OCI-LY1 (cell line): ENCODE measurements around the gene TIMM17B.

Experiments used
- H2AFZ ChIP-seq: fragments of 200-600 bp; sonication (generic), shearing (Covaris generic); 2 replicates; pipeline ENCODE4 v1.6.0; 2014; ENCODE audit warnings: antibody characterized with exemption, mild to moderate bottlenecking, low read length
- H3F3A ChIP-seq: fragments of 200-600 bp; sonication (generic), shearing (Covaris generic); 2 replicates; pipeline ENCODE4 v1.6.0; 2014; ENCODE audit warnings: mild to moderate bottlenecking, antibody characterized with exemption, low read length, moderate library complexity; ENCODE audit not compliant: insufficient read depth
- H3K27ac ChIP-seq: fragments of 200-600 bp; sonication (generic); 2 replicates; pipeline ENCODE4 v1.5.1; 2014; ENCODE audit warnings: low read length, mixed run types, mild to moderate bottlenecking, low read depth; ENCODE audit not compliant: poor library complexity, severe bottlenecking
- H3K27me3 ChIP-seq: fragments of 200-600 bp; sonication (generic); 2 replicates; pipeline ENCODE4 v1.6.0; 2014; ENCODE audit warnings: antibody characterized with exemption, mild to moderate bottlenecking, low read length, moderate library complexity; ENCODE audit not compliant: insufficient read depth
- H3K36me3 ChIP-seq: fragments of 200-600 bp; sonication (generic); 2 replicates; pipeline ENCODE4 v1.6.1; 2014; ENCODE audit warnings: mild to moderate bottlenecking, antibody characterized with exemption, low read length, moderate library complexity, mixed read lengths; ENCODE audit not compliant: insufficient read depth
- H3K4me1 ChIP-seq: fragments of 200-600 bp; sonication (generic); 2 replicates; pipeline ENCODE4 v1.5.1; 2014; ENCODE audit warnings: mild to moderate bottlenecking, low read length, moderate library complexity; ENCODE audit not compliant: insufficient read depth, severe bottlenecking
- H3K4me2 ChIP-seq: fragments of 200-600 bp; sonication (generic), shearing (Covaris generic); 2 replicates; pipeline ENCODE4 v1.6.1; 2014; ENCODE audit warnings: low read length
- H3K4me3 ChIP-seq: fragments of 200-600 bp; sonication (generic); 2 replicates; pipeline ENCODE4 v1.5.1; 2014; ENCODE audit warnings: low read length, low read depth, mild to moderate bottlenecking, mixed read lengths; ENCODE audit not compliant: poor library complexity, severe bottlenecking
- H3K79me2 ChIP-seq: fragments of 200-600 bp; shearing (Covaris generic); 2 replicates; pipeline ENCODE4 v1.6.1; 2016; ENCODE audit warnings: mixed run types, low read length, mixed read lengths; ENCODE audit not compliant: insufficient read depth
- H3K9ac ChIP-seq: fragments of 200-600 bp; sonication (generic), shearing (Covaris generic); 2 replicates; pipeline ENCODE4 v1.6.1; 2014; ENCODE audit warnings: mild to moderate bottlenecking, low read length, mixed read lengths
- H3K9me2 ChIP-seq: fragments of 200-600 bp; sonication (generic), shearing (Covaris generic); 2 replicates; pipeline ENCODE4 v1.6.1; 2014; ENCODE audit warnings: low read depth, mild to moderate bottlenecking, low read length, mixed read lengths
- H3K9me3 ChIP-seq: fragments of 200-600 bp; shearing (Covaris generic); 2 replicates; pipeline ENCODE4 v1.6.1; 2014; ENCODE audit warnings: low read length, mixed read lengths
- H4K20me1 ChIP-seq: fragments of 200-600 bp; sonication (generic), shearing (Covaris generic); 2 replicates; pipeline ENCODE4 v1.6.0; 2016; ENCODE audit warnings: mild to moderate bottlenecking, low read length; ENCODE audit not compliant: insufficient read depth
- CTCF ChIP-seq: fragments of 200-600 bp; sonication (generic), shearing (Covaris generic); IDR thresholded peaks from 2 replicates; pipeline ENCODE4 v1.5.1; 2017; ENCODE audit warnings: mild to moderate bottlenecking, antibody characterized with exemption, low read length, moderate library complexity, mixed read lengths
- EZH2 ChIP-seq: fragments of 200-600 bp; sonication (generic), shearing (Covaris generic); IDR thresholded peaks from 2 replicates; pipeline ENCODE4 v1.8.0; 2017; ENCODE audit warnings: borderline replicate concordance, mixed run types, mild to moderate bottlenecking, antibody characterized with exemption, low read length, moderate library complexity, mixed read lengths

Gene TIMM17B

GRCh38 chrX:48918643-48919340 is 21.2 kb upstream of the TIMM17B start, which contains the start of gene PIM2:
TSS of gene PIM2 (minus strand) at chrX:48919024. CDS start at chrX:48918834, 190 bp downstream.
- Histone ChIP-seq H3K79me2 (peaks cover 15% of the 10 kb centered on the region; the same call in 1 of the 2 replicates), H4K20me1 (no peaks in the 10 kb centered on the region), H3K4me3 (peak within 1 kb of the TSS; percentile 99), H3K9ac (peak within 1 kb of the TSS; percentile 100), H3K4me2 (peak within 1 kb of the TSS; percentile 75), H3K9me3 (no peaks in the 10 kb centered on the region), H3K36me3 (peaks cover 54% of the 10 kb centered on the region), H3K27ac (peak within 1 kb of the TSS; percentile 93), H3F3A (no peaks in the 10 kb centered on the region), H3K4me1 (peaks cover 54% of the 10 kb centered on the region), H3K27me3 (no peaks in the 10 kb centered on the region), H2AFZ (no peak within 1 kb of the TSS), H3K9me2 (no peaks in the 10 kb centered on the region)
- no peak for TF ChIP-seq CTCF
- no peak for TF ChIP-seq EZH2

- no peaks in the 10 kb centered on the region for H3K27me3 ChIP-seq
- no peaks in the 10 kb centered on the region for H4K20me1 ChIP-seq
- H3K79me2 ChIP-seq: peaks cover 15% of the 10 kb centered on the region; the same call in 1 of the 2 replicates
- H3K9me3 ChIP-seq: no peaks in the 10 kb centered on the region
- no peak overlapping the region for H2AFZ ChIP-seq
- peak overlapping the region; percentile 99 for H3K4me3 ChIP-seq
- H3K27ac ChIP-seq: peak overlapping the region; percentile 93
- peaks cover 59% of the 10 kb centered on the region for H3K36me3 ChIP-seq
- TF ChIP-seq EZH2 (no peak), CTCF (no peak)
- H3K9ac ChIP-seq: peak overlapping the region; percentile 100
- peaks cover 56% of the 10 kb centered on the region for H3K4me1 ChIP-seq
- no peaks in the 10 kb centered on the region for H3K9me2 ChIP-seq
- no peaks in the 10 kb centered on the region for H3F3A ChIP-seq
- H3K4me2 ChIP-seq: peak overlapping the region; percentile 75
These were observed 20.7 kb upstream of the TIMM17B start for GRCh38 chrX:48918301-48918642.

- peak overlapping the region; percentile 100 for H3K9ac ChIP-seq
- H3K27me3 ChIP-seq: no peaks in the 10 kb centered on the region
- TF ChIP-seq CTCF: peak; percentile 85
- TF ChIP-seq EZH2: no peak
- peak overlapping the region; percentile 99 for H3K4me3 ChIP-seq
- H3K27ac ChIP-seq: peak overlapping the region; percentile 93
- H2AFZ ChIP-seq: no peak overlapping the region
- no peaks in the 10 kb centered on the region for H3K9me2 ChIP-seq
- peaks cover 15% of the 10 kb centered on the region; the same call in 1 of the 2 replicates for H3K79me2 ChIP-seq
- H3F3A ChIP-seq: 0 out of 2 replicates have a peak, but pooled peaks cover 2% of the 10 kb centered on the region
- no peaks in the 10 kb centered on the region for H3K9me3 ChIP-seq
- H3K4me2 ChIP-seq: peak overlapping the region; percentile 75
- peaks cover 63% of the 10 kb centered on the region for H3K4me1 ChIP-seq
- H4K20me1 ChIP-seq: no peaks in the 10 kb centered on the region
- peaks cover 60% of the 10 kb centered on the region for H3K36me3 ChIP-seq
These were observed 19.8 kb upstream of the TIMM17B start for GRCh38 chrX:48917139-48918001.
